Hypothalamus (tissue), 51 donors: ENCODE data around the gene ATP5PD.
"Not testable (repeated sequence)": the region's sequence is repeated elsewhere in the genome, so short reads cannot be mapped to it uniquely, and the experiment has no call there.

Source experiments
- DNase-seq, 51 donors: peaks; one replicate each; lab custom pipeline; 2025; lab: John Stamatoyannopoulos, UW

Gene ATP5PD

GRCh38 chr17:75077496-75078283 is 30.9 kb upstream of the ATP5PD start:
- peak in 23 of 51 donors; percentile 16 to 64 (median 44) for DNase-seq

- DNase-seq: no peak
These were observed 30.3 kb upstream of the ATP5PD start for GRCh38 chr17:75077072-75077495.

- no peak for DNase-seq
These were observed 29.0 kb upstream of the ATP5PD start for GRCh38 chr17:75075597-75076336.

GRCh38 chr17:75074532-75074931 is 27.8 kb upstream of the ATP5PD start:
- no peak for DNase-seq

- no peak for DNase-seq
These were observed 26.9 kb upstream of the ATP5PD start for GRCh38 chr17:75073618-75074047.

- DNase-seq: not testable (repeated sequence)
These were observed 26.1 kb upstream of the ATP5PD start for GRCh38 chr17:75072909-75073308.

GRCh38 chr17:75071478-75072271 is 24.9 kb upstream of the ATP5PD start:
- not testable (repeated sequence) for DNase-seq

GRCh38 chr17:75069783-75070182 is 23.0 kb upstream of the ATP5PD start:
- DNase-seq: no peak

- no peak for DNase-seq
These were observed 22.0 kb upstream of the ATP5PD start for GRCh38 chr17:75068750-75069149.

GRCh38 chr17:75067856-75068255 is 21.1 kb upstream of the ATP5PD start:
- no peak for DNase-seq

- DNase-seq: no peak
These were observed 18.9 kb upstream of the ATP5PD start for GRCh38 chr17:75065562-75066151.

GRCh38 chr17:75064867-75065561 is 18.2 kb upstream of the ATP5PD start:
- no peak for DNase-seq

- no peak for DNase-seq
These were observed 17.7 kb upstream of the ATP5PD start for GRCh38 chr17:75064460-75064859.

- no peak for DNase-seq
These were observed 17.3 kb upstream of the ATP5PD start for GRCh38 chr17:75064040-75064439.

- no peak for DNase-seq
These were observed 16.9 kb upstream of the ATP5PD start for GRCh38 chr17:75063626-75064025.

GRCh38 chr17:75063201-75063600 is 16.4 kb upstream of the ATP5PD start:
- DNase-seq: peak in 4 of 51 donors; percentile 14 to 25 (median 21)

- DNase-seq: no peak
These were observed 14.8 kb upstream of the ATP5PD start for GRCh38 chr17:75061618-75062017.

GRCh38 chr17:75061055-75061438 is 14.3 kb upstream of the ATP5PD start:
- DNase-seq: no peak

- peak in 1 of 51 donors; percentile 31 for DNase-seq
These were observed 13.8 kb upstream of the ATP5PD start for GRCh38 chr17:75060434-75061054.
